Measurements from ENCODE around the gene MEX3B. TPM values are rescaled to one million over a fixed set of nuclear protein-coding genes. Genes with fewer than 3 reads are reported as not detected.
"Not testable (repeated sequence)": the region's sequence is repeated elsewhere in the genome, so short reads cannot be mapped to it uniquely, and the experiment has no call there.

The MEX3B gene
- total RNA-seq, 1 donor from 2014 or later, result 7.9 TPM

DNA sequence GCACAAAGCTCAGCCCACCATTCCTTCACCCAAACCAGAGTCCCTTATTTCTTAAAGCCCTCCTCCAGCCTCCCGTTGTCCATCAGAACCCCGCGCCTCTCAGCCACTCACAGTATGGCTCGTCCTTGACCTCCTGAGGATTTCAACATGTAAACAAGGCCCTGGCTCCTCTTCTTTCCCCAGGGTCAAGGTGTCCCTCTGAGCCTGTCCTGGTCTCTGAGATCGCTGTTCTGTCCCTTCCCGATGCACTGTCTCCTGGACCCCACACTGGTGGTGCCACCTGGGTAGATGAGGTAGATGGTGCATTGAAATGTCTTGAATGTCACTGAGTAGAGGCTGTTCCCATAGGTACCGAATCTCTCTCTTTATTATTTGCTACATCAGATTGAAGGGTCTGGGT is 32.9 kb downstream of the MEX3B start:
- DNase-seq (ENCODE audit: low read depth, low spot score), result no peak

DNA sequence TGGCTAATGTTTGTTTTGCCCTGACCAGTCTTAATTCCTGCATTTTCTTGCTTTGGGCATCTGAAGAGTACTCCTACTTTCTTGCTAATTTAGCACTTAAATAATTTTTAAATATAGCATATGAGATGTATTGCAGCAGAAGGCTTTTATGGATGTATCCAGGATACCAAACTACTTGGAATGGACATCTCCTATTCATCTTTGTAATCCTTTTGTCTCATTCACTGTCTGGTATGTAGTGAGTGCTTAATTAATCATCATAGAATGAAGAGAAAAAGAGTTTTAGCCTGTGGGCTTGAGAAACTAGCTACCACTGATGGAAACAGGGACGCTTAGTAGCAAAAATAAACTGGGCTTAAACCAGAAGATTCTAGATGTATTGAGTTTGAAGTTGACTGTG is 40.6 kb downstream of the MEX3B start:
- DNase-seq (ENCODE audit: low read depth, low spot score), result no peak

DNA sequence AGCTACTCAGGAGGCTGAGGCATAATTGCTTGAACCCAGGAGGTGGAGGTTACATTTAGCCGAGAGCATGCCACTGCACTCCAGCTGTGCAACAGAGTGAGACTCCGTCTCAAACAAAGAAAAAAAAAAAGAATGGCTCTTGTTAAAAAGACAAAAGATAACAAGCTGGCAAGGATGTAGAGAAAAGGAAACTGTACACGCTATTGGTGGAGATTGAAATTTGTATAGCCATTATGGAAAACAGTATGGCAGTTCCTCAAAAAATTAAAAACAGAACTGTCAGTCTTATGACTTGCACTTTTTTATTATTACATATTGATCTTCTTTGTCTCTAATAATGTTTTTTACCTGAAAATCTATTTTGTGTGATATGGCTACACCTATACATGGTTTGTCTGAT is 41.9 kb downstream of the MEX3B start:
- DNase-seq (ENCODE audit: low read depth, low spot score), result no peak

DNA sequence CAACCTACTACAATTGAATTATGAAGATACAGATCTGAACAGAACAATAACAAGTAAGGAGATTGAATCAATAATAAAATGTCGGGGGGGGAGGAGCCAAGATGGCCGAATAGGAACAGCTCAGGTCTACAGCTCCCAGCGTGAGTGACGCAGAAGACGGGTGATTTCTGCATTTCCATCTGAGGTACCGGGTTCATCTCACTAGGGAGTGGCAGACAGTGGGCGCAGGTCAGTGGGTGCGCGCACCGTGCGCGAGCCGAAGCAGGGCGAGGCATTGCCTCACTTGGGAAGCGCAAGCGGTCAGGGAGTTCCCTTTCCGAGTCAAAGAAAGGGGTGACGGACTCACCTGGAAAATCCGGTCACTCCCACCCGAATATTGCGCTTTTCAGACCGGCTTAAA is 50.7 kb downstream of the MEX3B start:
- DNase-seq (ENCODE audit: low read depth, low spot score), result not testable (repeated sequence)

DNA sequence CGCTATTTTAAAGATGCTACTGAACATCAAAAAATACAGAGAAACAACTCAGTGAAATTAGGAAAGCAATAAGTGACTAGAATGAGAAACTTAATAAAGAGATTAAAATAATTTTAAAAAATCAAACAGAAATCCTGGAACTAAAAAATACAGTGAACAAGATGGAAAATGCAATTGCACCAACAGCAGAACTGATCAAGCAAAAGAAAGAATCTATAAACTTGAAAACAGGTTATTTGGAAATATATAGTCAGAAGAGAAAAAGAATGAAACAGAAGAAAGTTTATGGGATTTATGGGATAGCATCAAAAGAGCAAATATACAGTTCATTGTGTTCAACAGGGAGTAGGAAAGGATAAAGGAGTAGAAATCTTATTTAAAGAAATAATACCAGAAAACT is 53.3 kb downstream of the MEX3B start:
- no peak for DNase-seq (ENCODE audit: low read depth, low spot score)

Other genes starting within 250 kb of the MEX3B start
- 30.3 and 32.5 TPM in 2 replicates for gene EFL1, start 216.7 kb upstream of the MEX3B start, total RNA-seq
- gene SAXO2, start 216.8 kb upstream of the MEX3B start, total RNA-seq, result 0.11 and 0.33 TPM in 2 replicates